Chondrocyte (in vitro differentiated cells): ENCODE data around the gene PKLR. TPM values are rescaled to one million over a fixed set of nuclear protein-coding genes. Genes with fewer than 3 reads are reported as not detected.
A peak's percentile ranks its signal among the peaks of the same experiment; 100 is the strongest.

Experiments
- DNase-seq: peaks from one replicate; pipeline ENCODE4 v3.0.0; 2021; ENCODE audit warnings: mixed read lengths, low spot score
- H3K27ac Mint-ChIP-seq: one replicate; pipeline ENCODE4 v1.8.0; 2021; ENCODE audit warnings: mild to moderate bottlenecking, moderate library complexity, mixed read lengths; ENCODE audit not compliant: unreplicated experiment
- H3K27me3 Mint-ChIP-seq: 2 replicates; pipeline ENCODE4 v1.8.0; 2021; ENCODE audit warnings: low read depth, mixed read lengths
- H3K36me3 Mint-ChIP-seq: 2 replicates; pipeline ENCODE4 v1.8.0; 2021; ENCODE audit warnings: low read depth, mixed read lengths
- H3K4me1 Mint-ChIP-seq: 2 replicates; pipeline ENCODE4 v1.8.0; 2021; ENCODE audit warnings: low read depth, mild to moderate bottlenecking, mixed read lengths
- H3K4me3 Mint-ChIP-seq: one replicate; pipeline ENCODE4 v1.8.0; 2021; ENCODE audit warnings: mild to moderate bottlenecking, moderate library complexity, mixed read lengths; ENCODE audit not compliant: unreplicated experiment
- H3K9me3 Mint-ChIP-seq: 2 replicates; pipeline ENCODE4 v1.8.0; 2021; ENCODE audit warnings: low read depth, mixed read lengths
- CTCF ChIP-seq: fragments of 200-600 bp; sonication (generic); IDR thresholded peaks from 2 replicates; pipeline ENCODE4 v1.5.0; 2021; ENCODE audit warnings: antibody characterized with exemption, mild to moderate bottlenecking, moderate library complexity
- total RNA-seq: library from RNA; stranded (reverse); gene quantifications from 3 replicates; pipeline ENCODE4 v1.2.1, GENCODE V29; 2021

The PKLR gene
- total RNA-seq, 1 donor from 2014 or later, result not detected

- Mint-ChIP-seq H3K27ac (peak within 1 kb of the TSS; percentile 97), H3K27me3 (no peaks in the 10 kb centered on the region), H3K36me3 (peaks cover 12% of the 10 kb centered on the region), H3K4me1 (peaks cover 34% of the 10 kb centered on the region), H3K4me3 (peak within 1 kb of the TSS; percentile 96), H3K9me3 (no peaks in the 10 kb centered on the region)
- DNase-seq, result peak; percentile 98
- peak; percentile 26 for TF ChIP-seq CTCF
Measured at GRCh38 chr1:155273343-155274245, 27.6 kb downstream of the PKLR start, which contains the start of gene CLK2. Gene CLK2 (minus strand): TSS chr1:155273504. CDS start chr1:155270977, 2,527 bp downstream.

- Mint-ChIP-seq H3K27ac (peak overlapping the region; percentile 97), H3K4me1 (peaks cover 33% of the 10 kb centered on the region), H3K4me3 (peak overlapping the region; percentile 96), H3K36me3 (peaks cover 15% of the 10 kb centered on the region), H3K9me3 (no peaks in the 10 kb centered on the region), H3K27me3 (no peaks in the 10 kb centered on the region)
- peak; percentile 26 for DNase-seq
- no peak for TF ChIP-seq CTCF
Measured at GRCh38 chr1:155272466-155273342, 28.5 kb downstream of the PKLR start.

- no peaks in the 10 kb centered on the region for H3K9me3 Mint-ChIP-seq
- no peak overlapping the region for H3K27ac Mint-ChIP-seq
- H3K4me1 Mint-ChIP-seq, result peaks cover 26% of the 10 kb centered on the region
- no peaks in the 10 kb centered on the region for H3K27me3 Mint-ChIP-seq
- H3K36me3 Mint-ChIP-seq, result peaks cover 34% of the 10 kb centered on the region
- no peak for DNase-seq
- no peak for TF ChIP-seq CTCF
- H3K4me3 Mint-ChIP-seq, result no peak overlapping the region
Measured at GRCh38 chr1:155269381-155269780, 31.9 kb downstream of the PKLR start.

GRCh38 chr1:155268630-155269029, 32.6 kb downstream of the PKLR start:
- Mint-ChIP-seq H3K27ac (no peak overlapping the region), H3K4me3 (no peak overlapping the region), H3K4me1 (peaks cover 23% of the 10 kb centered on the region), H3K36me3 (peaks cover 35% of the 10 kb centered on the region), H3K9me3 (no peaks in the 10 kb centered on the region), H3K27me3 (no peaks in the 10 kb centered on the region)
- no peak for DNase-seq
- no peak for TF ChIP-seq CTCF

GRCh38 chr1:155267373-155267772, 33.9 kb downstream of the PKLR start:
- DNase-seq, result no peak
- Mint-ChIP-seq H3K36me3 (peaks cover 37% of the 10 kb centered on the region), H3K9me3 (no peaks in the 10 kb centered on the region), H3K27ac (peak overlapping the region; percentile 53), H3K4me3 (no peak overlapping the region), H3K4me1 (peaks cover 21% of the 10 kb centered on the region), H3K27me3 (no peaks in the 10 kb centered on the region)
- no peak for TF ChIP-seq CTCF
